Breast epithelium (tissue), 4 donors: Measurements from ENCODE around the gene TXNDC15. TPM values are rescaled to one million over a fixed set of nuclear protein-coding genes. Genes with fewer than 3 reads are reported as not detected.

ENCODE experiments used
- DNase-seq, 2 donors: peaks; one replicate each; pipeline ENCODE4 v3.0.0-alpha.2; 2019; ENCODE audit warnings: low spot score in 2 of 2
- H3K27ac ChIP-seq, 2 donors: fragments of 200-600 bp; sonication (generic) in 1 of 2; one replicate each; pipeline ENCODE4 v1.5.1; 2016 to 2019; ENCODE audit warnings: mild to moderate bottlenecking in 1 of 2
- H3K27me3 ChIP-seq, 2 donors: fragments of 200-600 bp; sonication (generic) in 1 of 2; one replicate each; pipeline versions ENCODE4 v1.5.1 to v1.6.0; 2017 to 2019; ENCODE audit warnings: control low read depth in 1 of 2, mild to moderate bottlenecking in 1 of 2
- H3K36me3 ChIP-seq: fragments of 200-600 bp; one replicate; pipeline ENCODE4 v1.5.1; 2019
- H3K4me1 ChIP-seq, 2 donors: fragments of 200-600 bp; sonication (generic); one replicate each; pipeline ENCODE4 v1.5.1; 2016 to 2019; ENCODE audit warnings: control low read depth in 1 of 2
- H3K4me3 ChIP-seq, 3 donors: fragments of 200-600 bp; sonication (generic); 1 replicate in 2 of 3; 2 replicates in 1 of 3; pipeline ENCODE4 v1.5.1; 2016 to 2019; ENCODE audit warnings: mild to moderate bottlenecking in 3 of 3, moderate library complexity in 2 of 3
- H3K9me3 ChIP-seq, 2 donors: fragments of 200-600 bp; sonication (generic) in 1 of 2; one replicate each; pipeline ENCODE4 v1.5.1; 2016 to 2019; ENCODE audit warnings: control low read depth in 1 of 2
- CTCF ChIP-seq, 3 donors: fragments of 450-650 bp; IDR thresholded peaks; one replicate each; pipeline ENCODE4 v1.5.1; 2016 to 2017; ENCODE audit warnings: antibody characterized with exemption in 3 of 3, mild to moderate bottlenecking in 3 of 3, moderate library complexity in 3 of 3
- POLR2A ChIP-seq: fragments of 450-650 bp; IDR thresholded peaks from one replicate; pipeline ENCODE4 v1.6.1; 2016; ENCODE audit warnings: antibody characterized with exemption, mild to moderate bottlenecking, moderate library complexity
- POLR2AphosphoS5 ChIP-seq, 3 donors: sonication (generic); formaldehyde crosslinking; IDR thresholded peaks; one replicate each; pipeline ENCODE4 v1.6.1; 2017; ENCODE audit warnings: antibody characterized with exemption in 3 of 3
- intact Hi-C: fragments of 100-400 bp; cut with DNase I; formaldehyde crosslinking; loops from one replicate; pipeline ENCODE4 v1.15.1; 2023; ENCODE audit warnings: low total_unique reads
- total RNA-seq, 3 donors: library from RNA; depleted of rRNA; stranded (reverse); fragments of >200 nt; gene quantifications; one replicate each; pipeline ENCODE4 v1.1.0, GENCODE V29; 2016

Gene TXNDC15
- total RNA-seq, 3 donors from 2014 or later: 68.0 to 80.0 (median 74.9) TPM

- Histone ChIP-seq H3K27me3 (no peaks in the 10 kb centered on the region), H3K4me1 (no peaks in the 10 kb centered on the region), H3K27ac (no peak overlapping the region), H3K9me3 (no peaks in the 10 kb centered on the region), H3K4me3 (no peak overlapping the region), H3K36me3 (no peaks in the 10 kb centered on the region)
- intact Hi-C loops: no loop called here
- DNase-seq: no peak
- TF ChIP-seq POLR2AphosphoS5 (IDR thresholded peaks at IDR 0.05): no peak
- TF ChIP-seq CTCF (IDR thresholded peaks at IDR 0.05): no peak
- no peak for TF ChIP-seq POLR2A
Measured at GRCh38 chr5:134892282-134892681, 18.1 kb downstream of the TXNDC15 start.

GRCh38 chr5:134892926-134893325 lies 18.8 kb downstream of the TXNDC15 start:
- Histone ChIP-seq H3K27ac (no peak overlapping the region), H3K4me1 (no peaks in the 10 kb centered on the region), H3K4me3 (no peak overlapping the region), H3K27me3 (no peaks in the 10 kb centered on the region), H3K36me3 (no peaks in the 10 kb centered on the region), H3K9me3 (no peaks in the 10 kb centered on the region)
- intact Hi-C loops: no loop called here
- DNase-seq: no peak
- TF ChIP-seq POLR2A (no peak), CTCF (IDR thresholded peaks at IDR 0.05) (no peak), POLR2AphosphoS5 (IDR thresholded peaks at IDR 0.05) (no peak)

GRCh38 chr5:134893748-134894505 lies 19.8 kb downstream of the TXNDC15 start:
- H3K27me3 ChIP-seq: no peaks in the 10 kb centered on the region
- intact Hi-C loops: no loop called here
- H3K9me3 ChIP-seq: no peaks in the 10 kb centered on the region
- DNase-seq: no peak
- no peak overlapping the region for H3K27ac ChIP-seq
- H3K4me3 ChIP-seq: no peak overlapping the region
- H3K4me1 ChIP-seq: no peaks in the 10 kb centered on the region
- TF ChIP-seq CTCF (IDR thresholded peaks at IDR 0.05) (no peak), POLR2AphosphoS5 (IDR thresholded peaks at IDR 0.05) (no peak), POLR2A (no peak)
- H3K36me3 ChIP-seq: no peaks in the 10 kb centered on the region

- no peak overlapping the region for H3K27ac ChIP-seq
Measured at GRCh38 chr5:134902071-134902801, 28.1 kb downstream of the TXNDC15 start.

More at GRCh38 chr5:134902071-134902801, 28.1 kb downstream of the TXNDC15 start:
- no peak for TF ChIP-seq POLR2A
- TF ChIP-seq CTCF (IDR thresholded peaks at IDR 0.05): no peak
- TF ChIP-seq POLR2AphosphoS5 (IDR thresholded peaks at IDR 0.05): no peak
- Histone ChIP-seq H3K9me3 (no peaks in the 10 kb centered on the region), H3K4me1 (no peaks in the 10 kb centered on the region), H3K27me3 (no peaks in the 10 kb centered on the region), H3K4me3 (no peak overlapping the region), H3K36me3 (no peaks in the 10 kb centered on the region)
- DNase-seq: no peak
- intact Hi-C loops: no loop called here
